H9 (cell line): ENCODE measurements around the gene ELMOD1. TPM values are rescaled to one million over a fixed set of nuclear protein-coding genes. Genes with fewer than 3 reads are reported as not detected.

Experiments used
- DNase-seq: peaks from one replicate; pipeline ENCODE4 v3.0.0-alpha.2; 2017
- H2AFZ ChIP-seq: one replicate; pipeline ENCODE4 v1.6.1; 2013; ENCODE audit warnings: mild to moderate bottlenecking, low read length, control low read depth, moderate library complexity
- H2AK5ac ChIP-seq: 2 replicates; pipeline ENCODE4 v1.6.1; 2013; ENCODE audit warnings: low read length, control low read depth, mixed read lengths; ENCODE audit not compliant: insufficient read length
- H2BK120ac ChIP-seq: one replicate; pipeline ENCODE4 v1.6.1; 2013; ENCODE audit warnings: low read depth, mild to moderate bottlenecking, low read length, control low read depth, inconsistent platforms; ENCODE audit not compliant: poor library complexity, severe bottlenecking
- H2BK12ac ChIP-seq: 2 replicates; pipeline ENCODE4 v1.6.1; 2013; ENCODE audit warnings: low read length, control low read depth, mixed read lengths, low read depth; ENCODE audit not compliant: insufficient read length
- H2BK15ac ChIP-seq: 2 replicates; pipeline ENCODE4 v1.6.1; 2013; ENCODE audit warnings: low read depth, low read length, control low read depth
- H2BK20ac ChIP-seq: one replicate; pipeline ENCODE4 v1.6.1; 2013; ENCODE audit warnings: low read depth, mild to moderate bottlenecking, low read length, control low read depth, inconsistent platforms; ENCODE audit not compliant: poor library complexity, severe bottlenecking
- H2BK5ac ChIP-seq: 2 replicates; pipeline ENCODE4 v1.6.1; 2013; ENCODE audit warnings: low read length, control low read depth, mixed read lengths; ENCODE audit not compliant: insufficient read length
- H3K14ac ChIP-seq: 2 replicates; pipeline ENCODE4 v1.6.1; 2013; ENCODE audit warnings: low read length, control low read depth; ENCODE audit not compliant: insufficient read depth
- H3K18ac ChIP-seq: 2 replicates; pipeline ENCODE4 v1.6.1; 2013; ENCODE audit warnings: low read depth, mild to moderate bottlenecking, mixed read lengths, low read length, control low read depth; ENCODE audit not compliant: insufficient read length
- H3K23ac ChIP-seq: 2 replicates; pipeline ENCODE4 v1.6.1; 2013; ENCODE audit warnings: low read length, control low read depth, mixed read lengths, low read depth; ENCODE audit not compliant: insufficient read length
- H3K23me2 ChIP-seq: 2 replicates; pipeline ENCODE4 v1.6.1; 2013; ENCODE audit warnings: low read depth, mild to moderate bottlenecking, mixed read lengths, low read length, control low read depth; ENCODE audit not compliant: insufficient read length, poor library complexity, severe bottlenecking
- H3K27ac ChIP-seq: 2 replicates; pipeline ENCODE4 v1.5.1; 2013; ENCODE audit warnings: low read length, control low read depth, mixed read lengths, low read depth; ENCODE audit not compliant: insufficient read length
- H3K27me3 ChIP-seq: 2 replicates; pipeline ENCODE4 v1.6.1; 2013; ENCODE audit warnings: low read length, control low read depth, inconsistent platforms; ENCODE audit not compliant: insufficient read depth
- H3K4ac ChIP-seq: 2 replicates; pipeline ENCODE4 v1.6.1; 2013; ENCODE audit warnings: low read depth, mild to moderate bottlenecking, control low read depth, inconsistent platforms, low read length, moderate library complexity
- H3K4me1 ChIP-seq: 2 replicates; pipeline ENCODE4 v1.6.1; 2013; ENCODE audit warnings: low read length, control low read depth, inconsistent platforms; ENCODE audit not compliant: insufficient read depth
- H3K4me2 ChIP-seq: 2 replicates; pipeline ENCODE4 v1.6.1; 2013; ENCODE audit warnings: low read length, control low read depth, mixed read lengths; ENCODE audit not compliant: insufficient read length, insufficient read depth
- H3K56ac ChIP-seq: 2 replicates; pipeline ENCODE4 v1.6.1; 2013; ENCODE audit warnings: low read depth, mild to moderate bottlenecking, mixed read lengths, low read length, control low read depth; ENCODE audit not compliant: insufficient read length
- H3K79me1 ChIP-seq: 2 replicates; pipeline ENCODE4 v1.6.1; 2013; ENCODE audit warnings: low read depth, mild to moderate bottlenecking, moderate library complexity, low read length, control low read depth, inconsistent platforms; ENCODE audit not compliant: insufficient read depth, poor library complexity, severe bottlenecking
- H3K79me2 ChIP-seq: 2 replicates; pipeline ENCODE4 v1.6.1; 2013; ENCODE audit warnings: low read length, control low read depth, inconsistent platforms; ENCODE audit not compliant: insufficient read depth
- H3K9ac ChIP-seq: 2 replicates; pipeline ENCODE4 v1.6.1; 2013; ENCODE audit warnings: low read length, control low read depth, mixed read lengths; ENCODE audit not compliant: insufficient read length; ENCODE audit errors: extremely low read depth
- H3K9me3 ChIP-seq: one replicate; pipeline ENCODE4 v1.6.1; 2013; ENCODE audit warnings: low read depth, low read length, inconsistent platforms; ENCODE audit not compliant: control insufficient read depth
- H3T11ph ChIP-seq: one replicate; pipeline ENCODE4 v1.6.1; 2013; ENCODE audit warnings: mild to moderate bottlenecking, low read length, control low read depth, inconsistent platforms
- H4K20me1 ChIP-seq: one replicate; pipeline ENCODE4 v1.6.1; 2013; ENCODE audit not compliant: control insufficient read depth, insufficient read length, insufficient read depth
- H4K5ac ChIP-seq: 2 replicates; pipeline ENCODE4 v1.6.1; 2013; ENCODE audit warnings: low read depth, mild to moderate bottlenecking, mixed read lengths, low read length, control low read depth; ENCODE audit not compliant: insufficient read length
- H4K8ac ChIP-seq: replicated peaks from 2 replicates; pipeline ENCODE4 v1.6.1; 2013; ENCODE audit warnings: low read length, control low read depth, mixed read lengths, low read depth; ENCODE audit not compliant: insufficient read length
- H4K91ac ChIP-seq: 2 replicates; pipeline ENCODE4 v1.6.1; 2013; ENCODE audit warnings: low read depth, mild to moderate bottlenecking, moderate library complexity, mixed read lengths, low read length, control low read depth; ENCODE audit not compliant: insufficient read length
- H3K27ac Mint-ChIP-seq, 3 experiments: 2 replicates in 2 of 3; 3 replicates in 1 of 3; pipeline ENCODE4 v1.8.0; 2020 to 2021; ENCODE audit warnings: mixed read lengths in 3 of 3, mild to moderate bottlenecking in 1 of 3, moderate library complexity in 1 of 3
- H3K27me3 Mint-ChIP-seq: 2 replicates; pipeline ENCODE4 v1.8.0; 2021; ENCODE audit warnings: low read depth, mild to moderate bottlenecking, moderate library complexity, mixed read lengths
- H3K36me3 Mint-ChIP-seq, 3 experiments: 2 replicates in 2 of 3; 3 replicates in 1 of 3; pipeline ENCODE4 v1.8.0; 2020 to 2021; ENCODE audit warnings: low read depth in 3 of 3, mixed read lengths in 3 of 3; ENCODE audit not compliant: insufficient read depth in 1 of 3
- H3K4me1 Mint-ChIP-seq, 2 experiments: 2 replicates each; pipeline ENCODE4 v1.8.0; 2020; ENCODE audit warnings: mixed read lengths in 2 of 2
- H3K4me3 Mint-ChIP-seq, 2 experiments: 2 replicates in 1 of 2; 3 replicates in 1 of 2; pipeline ENCODE4 v1.8.0; 2020 to 2021; ENCODE audit warnings: mild to moderate bottlenecking in 2 of 2, mixed read lengths in 2 of 2, moderate library complexity in 1 of 2
- H3K9me3 Mint-ChIP-seq, 2 experiments: 2 replicates in 1 of 2; 3 replicates in 1 of 2; pipeline ENCODE4 v1.8.0; 2020; ENCODE audit warnings: mild to moderate bottlenecking in 2 of 2, mixed read lengths in 2 of 2, moderate library complexity in 1 of 2
- CTCF ChIP-seq: fragments of 200-600 bp; sonication (generic); conservative IDR thresholded peaks from 3 replicates; pipeline ENCODE4 v1.8.0; 2021; ENCODE audit warnings: antibody characterized with exemption, mild to moderate bottlenecking
- WGBS: extraction: QIAGEN DNeasy Blood & Tissue Kit; methylation state at CpG from one replicate; pipeline ENCODE4 v1.1.7; 2013; ENCODE audit warnings: missing lambda C conversion rate, low lambda C conversion rate, mixed read lengths; ENCODE audit not compliant: insufficient read length; ENCODE audit errors: extremely low coverage; 5-methylcytosine and 5-hydroxymethylcytosine counted together
- total RNA-seq: library from RNA; stranded (reverse); gene quantifications from 2 replicates; pipeline ENCODE4 v1.2.1, GENCODE V29; 2021

The ELMOD1 gene
- total RNA-seq, 1 experiment from 2014 or later, result 0.61 TPM

DNA sequence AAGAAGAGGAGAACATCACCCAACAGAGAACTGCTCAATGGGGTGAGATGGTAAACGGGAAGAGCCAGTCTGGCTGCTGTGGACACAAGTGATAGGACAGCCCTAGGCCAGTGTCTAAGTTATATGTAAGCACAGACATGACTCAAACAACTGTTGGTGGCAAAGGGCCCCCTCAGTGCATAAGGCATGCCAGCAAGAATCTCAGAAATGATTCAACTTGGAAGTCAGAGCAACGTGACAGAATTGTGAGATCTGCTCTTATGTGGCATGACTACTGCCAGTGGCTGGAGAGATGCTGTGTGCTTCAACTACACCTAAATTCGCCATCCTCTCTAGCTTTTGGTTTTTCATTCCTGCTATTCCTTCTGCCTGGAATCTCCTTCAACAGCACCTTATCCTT is 113.5 kb downstream of the ELMOD1 start:
- Histone ChIP-seq H3K27me3 (no peaks in the 10 kb centered on the region), H2AK5ac (no peak overlapping the region), H3K79me2 (no peaks in the 10 kb centered on the region), H2BK5ac (no peak overlapping the region), H3K9ac (no peak overlapping the region), H3K27ac (no peak overlapping the region), H2BK20ac (no peak overlapping the region), H3K4ac (no peak overlapping the region), H2BK12ac (no peak overlapping the region), H2AFZ (no peak overlapping the region), H4K91ac (no peak overlapping the region), H3K9me3 (no peaks in the 10 kb centered on the region), H3K79me1 (no peaks in the 10 kb centered on the region), H3K4me1 (peaks cover 10% of the 10 kb centered on the region; the same call in 1 of the 2 replicates), H4K5ac (no peak overlapping the region), H3T11ph (no peak overlapping the region), H3K23me2 (no peaks in the 10 kb centered on the region), H2BK120ac (no peak overlapping the region), H3K14ac (no peak overlapping the region), H3K4me2 (no peak overlapping the region), H3K23ac (no peak overlapping the region), H4K8ac (no peak overlapping the region), H2BK15ac (no peak overlapping the region), H4K20me1 (no peaks in the 10 kb centered on the region), H3K56ac (no peak overlapping the region), H3K18ac (no peak overlapping the region)
- no peak for DNase-seq
- Mint-ChIP-seq H3K27me3 (peaks cover 4% of the 10 kb centered on the region), H3K9me3 (peaks cover 0 to 4% of the 10 kb centered on the region in 2 experiments; a peak in 2 of 5 replicates), H3K4me3 (no peak overlapping the region), H3K27ac (no peak overlapping the region), H3K4me1 (peaks cover 39 to 41% of the 10 kb centered on the region in 2 experiments), H3K36me3 (no peaks in the 10 kb centered on the region; a peak in 2 of 7 replicates)
- TF ChIP-seq CTCF, result no peak
- no CpG with 5 or more reads among the region's 3 CpGs for WGBS
